ENCODE measurements around the gene CCDC80.

Gene CCDC80

DNA sequence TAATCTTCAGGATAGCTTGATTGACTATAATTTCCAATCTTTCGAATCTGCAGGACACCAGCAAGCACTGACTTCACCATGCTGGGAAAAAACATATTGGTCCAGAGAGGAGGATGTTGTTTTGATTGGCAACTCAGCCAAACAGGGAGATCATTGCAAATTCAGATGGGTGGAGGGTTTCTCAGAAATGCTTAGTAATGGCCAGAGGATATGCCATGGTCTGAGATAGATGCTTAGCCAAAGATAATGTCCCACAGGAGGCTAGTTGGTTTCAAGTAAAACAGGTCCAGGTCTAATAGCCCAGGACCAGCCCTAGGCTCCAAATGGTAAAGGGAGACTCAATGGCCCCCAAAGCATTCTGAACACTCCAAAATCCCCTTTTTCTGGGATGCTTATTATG is 46.7 kb upstream of the CCDC80 start:
- no peak overlapping the region for H3K4me3 ChIP-seq (ENCODE audit: low read depth, low read length)
- no peak for DNase-seq (ENCODE audit: low read depth)
- TF ChIP-seq, protein P1, sequence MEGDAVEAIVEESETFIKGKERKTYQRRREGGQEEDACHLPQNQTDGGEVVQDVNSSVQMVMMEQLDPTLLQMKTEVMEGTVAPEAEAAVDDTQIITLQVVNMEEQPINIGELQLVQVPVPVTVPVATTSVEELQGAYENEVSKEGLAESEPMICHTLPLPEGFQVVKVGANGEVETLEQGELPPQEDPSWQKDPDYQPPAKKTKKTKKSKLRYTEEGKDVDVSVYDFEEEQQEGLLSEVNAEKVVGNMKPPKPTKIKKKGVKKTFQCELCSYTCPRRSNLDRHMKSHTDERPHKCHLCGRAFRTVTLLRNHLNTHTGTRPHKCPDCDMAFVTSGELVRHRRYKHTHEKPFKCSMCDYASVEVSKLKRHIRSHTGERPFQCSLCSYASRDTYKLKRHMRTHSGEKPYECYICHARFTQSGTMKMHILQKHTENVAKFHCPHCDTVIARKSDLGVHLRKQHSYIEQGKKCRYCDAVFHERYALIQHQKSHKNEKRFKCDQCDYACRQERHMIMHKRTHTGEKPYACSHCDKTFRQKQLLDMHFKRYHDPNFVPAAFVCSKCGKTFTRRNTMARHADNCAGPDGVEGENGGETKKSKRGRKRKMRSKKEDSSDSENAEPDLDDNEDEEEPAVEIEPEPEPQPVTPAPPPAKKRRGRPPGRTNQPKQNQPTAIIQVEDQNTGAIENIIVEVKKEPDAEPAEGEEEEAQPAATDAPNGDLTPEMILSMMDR (IDR thresholded peaks at IDR 0.05; ENCODE audit: low read depth, low read length): no peak
- no peak for TF ChIP-seq MYC (IDR thresholded peaks at IDR 0.05; ENCODE audit: low read depth, low read length)
- TF ChIP-seq, protein P2, sequence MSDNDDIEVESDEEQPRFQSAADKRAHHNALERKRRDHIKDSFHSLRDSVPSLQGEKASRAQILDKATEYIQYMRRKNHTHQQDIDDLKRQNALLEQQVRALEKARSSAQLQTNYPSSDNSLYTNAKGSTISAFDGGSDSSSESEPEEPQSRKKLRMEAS (IDR thresholded peaks at IDR 0.05; ENCODE audit: low read depth, low read length): no peak
- TF ChIP-seq POLR2A (IDR thresholded peaks at IDR 0.05; ENCODE audit: extremely low read depth, insufficient read length): no peak

DNA sequence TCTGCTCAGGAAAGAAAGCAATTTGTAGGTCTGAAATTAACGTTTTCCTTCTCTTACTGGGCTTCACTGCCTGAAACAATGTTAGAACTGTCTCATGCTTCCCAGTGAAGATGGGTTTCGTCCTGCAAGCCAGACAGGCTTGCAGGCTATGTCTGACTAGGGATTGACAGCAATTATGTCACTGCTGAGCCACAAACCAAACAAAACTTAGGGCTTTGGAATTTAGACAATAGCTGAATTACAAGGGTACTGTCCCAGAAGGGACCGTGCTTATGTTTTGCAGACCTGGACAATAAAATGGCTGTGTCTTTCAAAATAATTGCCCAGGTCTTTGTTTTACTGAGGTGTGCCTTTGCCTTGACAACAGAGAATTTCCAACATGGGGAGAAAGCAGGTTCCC is 46.3 kb upstream of the CCDC80 start:
- TF ChIP-seq POLR2A (IDR thresholded peaks at IDR 0.05; ENCODE audit: extremely low read depth, insufficient read length) (no peak), MYC (IDR thresholded peaks at IDR 0.05; ENCODE audit: low read depth, low read length) (no peak)
- TF ChIP-seq, protein P1 (IDR thresholded peaks at IDR 0.05; ENCODE audit: low read depth, low read length): no peak
- TF ChIP-seq, protein P2 (IDR thresholded peaks at IDR 0.05; ENCODE audit: low read depth, low read length): no peak
- H3K4me3 ChIP-seq (ENCODE audit: low read depth, low read length): no peak overlapping the region
- no peak for DNase-seq (ENCODE audit: low read depth)

DNA sequence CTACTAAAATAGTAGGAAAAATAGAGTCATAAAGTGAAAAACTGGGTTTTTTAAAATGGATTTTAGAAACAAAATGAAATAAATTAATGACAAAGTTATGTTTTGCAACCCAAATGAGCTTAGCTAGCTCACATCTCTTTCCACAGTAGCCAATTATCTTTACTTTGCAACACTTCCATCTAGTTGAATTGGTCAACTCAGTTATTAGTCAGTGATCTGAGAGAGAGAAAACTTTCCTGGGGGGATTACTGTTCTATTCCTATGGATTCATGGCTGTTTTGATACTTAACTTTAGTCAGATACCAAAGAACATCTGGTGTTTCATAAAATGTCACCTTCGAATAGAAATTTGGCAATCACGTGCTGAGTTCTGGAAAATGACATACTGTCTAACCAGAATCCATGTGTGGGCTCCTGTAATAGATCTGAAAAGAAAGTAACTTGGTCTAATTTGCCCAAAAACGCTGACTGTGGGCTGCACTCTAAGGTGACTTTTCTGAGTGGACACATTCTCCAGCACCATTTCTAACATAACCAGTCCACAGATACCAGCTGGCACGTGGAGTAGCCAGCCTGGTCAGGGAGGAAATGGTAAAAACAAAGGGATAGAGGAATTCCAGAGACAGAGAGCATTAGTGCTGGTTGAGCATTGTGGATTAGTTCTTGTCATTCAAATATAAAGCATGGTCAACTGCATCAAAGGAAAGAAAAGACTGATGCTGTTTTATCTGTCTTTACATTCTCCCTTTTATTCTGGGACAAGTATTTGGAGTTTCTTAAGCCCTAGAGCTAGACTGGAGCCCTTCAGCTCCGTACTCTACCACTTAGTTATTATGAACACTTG is 45.2 kb upstream of the CCDC80 start:
- DNase-seq (ENCODE audit: low read depth): no peak
- TF ChIP-seq POLR2A (IDR thresholded peaks at IDR 0.05; ENCODE audit: extremely low read depth, insufficient read length): no peak
- TF ChIP-seq MYC (IDR thresholded peaks at IDR 0.05; ENCODE audit: low read depth, low read length): no peak
- TF ChIP-seq, protein P1 (IDR thresholded peaks at IDR 0.05; ENCODE audit: low read depth, low read length): no peak
- TF ChIP-seq, protein P2 (IDR thresholded peaks at IDR 0.05; ENCODE audit: low read depth, low read length): no peak
- no peak overlapping the region for H3K4me3 ChIP-seq (ENCODE audit: low read depth, low read length)

DNA sequence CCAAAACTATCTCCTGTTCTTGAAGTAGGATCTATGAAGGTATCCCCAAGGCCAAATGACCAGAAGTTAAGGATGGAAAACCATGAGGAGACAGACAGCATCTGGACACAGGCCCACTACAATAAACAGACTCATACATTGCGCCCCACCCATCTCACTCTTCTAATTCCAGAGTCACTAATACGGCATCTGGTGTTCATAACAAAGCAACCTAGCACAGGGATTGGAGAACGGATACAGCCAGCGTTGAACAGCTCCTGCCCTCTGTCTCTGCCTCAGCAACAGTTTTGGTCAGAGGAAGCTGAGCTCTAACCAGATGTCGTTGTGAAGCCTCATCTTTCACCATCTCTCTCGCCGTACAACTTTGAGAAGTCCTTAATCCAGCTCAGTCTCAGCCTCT is 44.5 kb upstream of the CCDC80 start:
- no peak for DNase-seq (ENCODE audit: low read depth)
- TF ChIP-seq, protein P1 (IDR thresholded peaks at IDR 0.05; ENCODE audit: low read depth, low read length): no peak
- TF ChIP-seq POLR2A (IDR thresholded peaks at IDR 0.05; ENCODE audit: extremely low read depth, insufficient read length) (no peak), MYC (IDR thresholded peaks at IDR 0.05; ENCODE audit: low read depth, low read length) (no peak)
- TF ChIP-seq, protein P2 (IDR thresholded peaks at IDR 0.05; ENCODE audit: low read depth, low read length): no peak
- no peak overlapping the region for H3K4me3 ChIP-seq (ENCODE audit: low read depth, low read length)

DNA sequence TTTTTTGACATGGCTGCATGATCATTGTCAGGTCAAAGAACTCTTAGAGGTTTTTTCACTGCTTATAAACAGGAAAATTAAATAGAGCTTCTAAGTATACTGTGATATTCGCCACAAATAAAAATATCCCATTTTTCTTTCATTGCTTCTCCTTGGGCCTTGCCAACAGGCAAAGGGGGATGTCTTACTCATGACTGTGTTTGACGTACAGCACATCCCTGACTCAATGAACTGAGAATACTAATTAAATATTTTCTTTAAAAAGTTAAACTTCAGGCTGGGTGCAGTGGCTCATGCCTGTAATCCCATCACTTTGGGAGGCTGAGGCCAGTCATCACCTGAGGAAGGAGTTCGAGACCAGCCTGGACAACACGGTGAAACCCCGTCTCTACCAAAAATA is 41.4 kb upstream of the CCDC80 start:
- H3K4me3 ChIP-seq (ENCODE audit: low read depth, low read length): no peak overlapping the region
- TF ChIP-seq, protein P2 (IDR thresholded peaks at IDR 0.05; ENCODE audit: low read depth, low read length): no peak
- TF ChIP-seq POLR2A (IDR thresholded peaks at IDR 0.05; ENCODE audit: extremely low read depth, insufficient read length): no peak
- TF ChIP-seq, protein P1 (IDR thresholded peaks at IDR 0.05; ENCODE audit: low read depth, low read length): no peak
- no peak for TF ChIP-seq MYC (IDR thresholded peaks at IDR 0.05; ENCODE audit: low read depth, low read length)
- no peak for DNase-seq (ENCODE audit: low read depth)

All from NB4 (cell line).